NCI-H524 (cell line): ENCODE measurements around the gene SLC28A1.
"Not testable (repeated sequence)": the region's sequence is repeated elsewhere in the genome, so short reads cannot be mapped to it uniquely, and the experiment has no call there.

Experiments
- DNase-seq, 2 experiments: peaks; one replicate each; lab custom pipeline; 2025; lab: John Stamatoyannopoulos, UW

SLC28A1 gene

DNA sequence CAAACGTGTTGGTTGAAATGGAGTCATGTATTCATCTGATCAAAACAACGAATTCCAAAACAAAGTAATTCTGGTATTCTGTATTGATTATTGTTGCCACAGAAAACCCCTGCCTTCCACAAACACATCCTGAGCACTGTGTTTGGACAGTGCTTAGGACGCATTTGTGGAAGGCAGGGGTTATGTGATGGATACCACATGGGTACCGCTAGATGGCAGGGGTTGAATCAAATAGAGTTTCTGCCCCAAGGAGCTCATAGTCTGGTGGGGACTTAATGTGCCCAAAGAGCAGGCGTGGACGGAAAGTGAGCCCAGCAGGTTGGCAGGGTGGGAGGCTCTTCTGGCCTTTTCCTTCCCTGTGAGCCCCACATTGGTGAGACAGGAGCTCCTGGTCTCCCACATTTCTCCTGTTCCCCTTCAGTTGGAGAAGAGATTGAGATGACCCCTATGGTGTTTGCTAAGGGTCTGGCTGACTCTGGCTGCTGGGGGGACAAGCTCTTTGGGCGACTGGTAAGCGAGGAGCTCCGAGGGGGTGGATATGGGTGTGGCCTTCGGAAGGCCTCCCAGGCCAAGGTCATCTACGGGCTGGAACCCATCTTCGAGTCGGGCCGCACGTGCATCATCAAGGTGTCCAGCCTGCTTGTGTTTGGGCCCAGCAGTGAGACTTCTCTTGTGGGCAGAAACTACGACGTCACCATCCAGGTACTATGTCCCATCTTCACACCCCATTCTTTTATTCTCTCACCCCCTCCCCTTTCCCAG lies 22.1 kb upstream of the SLC28A1 start:
- no peak for DNase-seq

DNA sequence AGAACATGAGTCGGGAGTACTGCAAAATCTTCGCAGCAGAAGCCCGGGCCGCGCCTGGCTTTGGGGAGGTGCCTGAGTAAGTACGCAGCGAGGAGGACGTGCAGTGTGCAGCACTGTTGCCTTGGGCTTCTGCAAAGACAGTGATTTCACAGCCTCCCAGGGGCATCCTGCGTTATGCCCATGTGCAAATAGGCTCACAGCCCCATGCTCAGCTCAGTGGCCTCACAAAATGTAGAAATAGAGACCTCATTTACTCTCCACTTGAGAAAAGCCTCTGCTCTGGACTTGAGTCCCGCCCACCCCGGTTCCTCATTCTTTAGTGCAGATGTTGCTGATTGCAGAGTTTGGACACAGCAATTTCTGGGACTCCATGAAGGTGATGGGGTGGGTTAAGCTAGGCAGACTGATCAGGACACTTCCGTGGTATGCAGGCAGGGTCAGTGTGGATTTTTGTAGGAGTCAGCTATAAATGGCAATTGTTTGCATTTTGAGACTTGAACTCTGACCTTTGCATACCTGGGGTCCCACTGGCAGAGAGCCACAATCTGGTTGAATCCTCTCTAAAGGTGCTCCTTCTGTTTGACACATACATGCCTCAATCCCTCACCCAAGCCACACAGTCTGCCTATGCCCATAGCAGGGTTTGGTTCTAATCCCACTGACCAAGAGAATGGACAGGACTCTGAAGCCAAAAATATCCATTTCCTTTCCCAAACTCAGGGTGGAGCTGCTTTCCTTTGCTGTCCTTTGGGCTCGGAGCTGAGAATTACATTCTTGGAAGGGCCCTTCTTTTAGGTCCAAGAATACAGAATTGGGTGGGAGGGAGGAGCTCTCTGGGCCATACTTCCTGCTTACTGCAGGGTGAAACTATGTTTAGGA lies 20.7 kb upstream of the SLC28A1 start:
- DNase-seq, result no peak

DNA sequence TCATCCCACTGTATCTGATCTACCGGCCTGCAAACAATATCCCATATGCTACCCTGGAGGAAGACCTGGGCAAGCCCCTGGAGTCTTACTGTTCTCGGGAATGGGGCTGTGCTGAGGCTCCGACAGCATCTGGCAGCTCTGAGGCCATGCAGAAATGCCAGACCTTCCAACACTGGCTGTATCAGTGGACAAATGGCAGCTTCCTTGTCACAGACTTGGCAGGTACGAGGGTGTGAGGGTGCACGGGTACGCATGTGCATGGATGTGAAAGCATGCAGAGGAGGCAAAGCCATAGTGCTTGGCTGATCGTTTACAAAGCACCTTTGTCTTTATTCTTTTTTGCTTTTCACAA lies 20.0 kb upstream of the SLC28A1 start:
- no peak for DNase-seq

DNA sequence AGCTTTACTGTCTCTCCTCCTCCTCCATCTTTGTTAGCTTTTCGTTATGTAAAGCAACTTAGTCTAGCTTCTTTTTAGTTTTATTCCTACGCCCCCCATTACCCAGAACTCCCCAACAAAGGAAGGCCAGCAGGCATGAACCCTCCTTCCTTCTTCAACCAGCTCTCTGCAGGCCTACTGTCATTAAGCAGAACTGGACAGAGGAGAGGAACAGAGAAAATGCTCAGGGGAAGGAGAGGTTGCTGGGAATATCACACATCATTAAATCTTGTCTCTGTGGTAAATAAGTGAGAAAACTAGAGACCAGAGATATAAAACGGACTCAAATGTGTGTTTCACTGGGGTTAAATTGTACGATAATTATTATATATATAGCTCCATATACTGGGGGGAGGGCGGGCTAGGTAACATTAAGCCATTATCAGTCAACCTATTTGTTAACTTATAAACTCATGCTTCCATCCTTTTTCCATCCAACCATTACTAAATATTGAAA lies 19.3 kb upstream of the SLC28A1 start:
- no peak for DNase-seq

- DNase-seq, result no peak
Observed at GRCh38 chr15:84868037-84868880, 16.2 kb upstream of the SLC28A1 start.

- no peak for DNase-seq
Observed at GRCh38 chr15:84869510-84869909, 15.0 kb upstream of the SLC28A1 start.

DNA sequence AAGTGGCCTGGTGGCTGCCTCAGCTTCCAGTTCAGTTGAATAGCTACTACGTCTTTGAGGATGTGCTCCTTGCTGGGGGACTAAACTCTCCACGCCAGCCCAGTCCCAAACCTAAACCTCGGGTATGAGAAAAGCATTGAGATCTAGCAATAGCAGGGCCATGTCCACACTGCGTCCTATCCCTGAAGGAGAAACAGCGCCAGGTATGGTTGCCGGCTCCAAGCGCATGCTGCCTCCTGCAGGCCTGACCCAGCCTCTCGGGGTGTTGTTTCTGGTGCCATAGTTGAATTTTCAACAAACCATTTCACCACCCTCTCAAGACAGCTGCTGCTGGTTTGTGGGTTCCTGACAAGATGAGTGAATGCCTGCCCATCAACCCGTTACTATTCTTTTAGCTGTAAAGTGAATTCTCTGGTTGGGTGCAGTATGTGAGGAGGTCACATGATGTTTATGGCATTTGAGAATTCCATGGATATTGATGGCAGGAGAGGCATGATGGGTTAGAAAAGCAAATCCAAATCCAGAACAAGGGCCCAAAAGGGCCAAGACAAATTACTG lies 13.0 kb upstream of the SLC28A1 start:
- no peak for DNase-seq

DNA sequence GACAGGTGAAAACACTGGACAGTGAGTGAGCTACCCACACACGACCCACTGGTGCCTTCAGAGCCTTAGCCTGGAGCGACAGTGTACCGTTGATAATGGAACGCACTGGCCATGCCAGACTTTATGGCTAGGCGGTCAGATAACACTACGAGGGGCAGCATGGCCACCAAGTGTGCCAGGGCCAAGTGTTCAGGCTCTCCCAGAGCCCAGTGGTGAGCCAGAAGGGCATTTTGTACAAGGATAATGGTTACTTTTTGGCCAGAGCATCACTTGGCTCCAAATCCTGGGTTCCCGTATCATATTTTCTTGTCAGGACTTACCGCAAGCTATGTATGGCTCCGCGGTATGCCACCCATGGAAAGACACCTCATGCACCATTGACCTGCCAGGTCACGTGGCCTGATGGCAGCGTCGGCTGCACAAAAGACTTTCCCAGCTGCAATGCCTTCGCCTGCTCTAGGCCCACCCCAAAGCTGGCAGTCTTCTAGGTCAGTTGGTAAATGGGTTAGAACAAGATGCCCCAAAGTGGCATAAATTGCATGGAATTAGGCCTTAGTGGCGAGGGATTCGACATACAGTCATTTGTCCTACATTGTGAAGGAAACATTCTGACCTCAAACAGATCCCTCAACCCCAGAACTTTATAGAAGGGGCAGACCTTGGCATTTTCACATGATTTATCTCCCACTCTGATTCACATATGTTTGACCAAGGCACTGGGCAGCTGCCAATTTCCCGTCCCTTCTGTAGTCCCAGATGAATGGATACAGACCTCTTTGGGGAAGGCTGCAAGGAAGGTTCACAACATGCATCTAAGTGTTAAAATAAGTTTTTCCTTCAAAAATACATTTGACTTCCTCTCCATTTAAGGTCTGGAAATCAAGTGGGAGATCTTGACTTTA lies 12.2 kb upstream of the SLC28A1 start:
- DNase-seq, result no peak

- no peak for DNase-seq
Observed at GRCh38 chr15:84873997-84874396, 10.5 kb upstream of the SLC28A1 start.

GRCh38 chr15:84874981-84875699 lies 9.3 kb upstream of the SLC28A1 start:
- no peak for DNase-seq

DNA sequence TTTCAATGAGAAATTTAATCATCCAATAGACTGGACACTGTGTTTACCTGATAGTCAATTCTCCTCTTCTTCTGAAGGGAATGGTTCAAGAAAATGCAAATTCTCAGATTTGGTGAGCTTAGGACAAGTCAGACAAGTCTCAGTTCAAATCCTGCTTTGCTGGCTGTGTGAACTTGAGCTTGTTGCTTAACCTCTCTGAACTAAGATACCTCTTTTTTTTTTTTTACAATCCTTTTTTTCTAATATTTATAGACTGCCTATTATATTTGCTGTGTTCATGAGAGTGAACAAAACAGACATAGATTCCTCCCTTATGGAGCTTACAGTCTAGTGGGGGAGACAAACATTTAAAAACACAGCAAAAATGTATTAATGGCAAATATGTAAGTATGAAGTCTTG lies 8.2 kb upstream of the SLC28A1 start:
- no peak for DNase-seq

- not testable (repeated sequence) for DNase-seq
Observed at GRCh38 chr15:84877701-84878100, 6.8 kb upstream of the SLC28A1 start.

- peak; percentile 43 to 60 for DNase-seq
Observed at GRCh38 chr15:84878504-84878903, 6.0 kb upstream of the SLC28A1 start.

GRCh38 chr15:84879088-84879780 lies 5.2 kb upstream of the SLC28A1 start:
- no peak for DNase-seq

DNA sequence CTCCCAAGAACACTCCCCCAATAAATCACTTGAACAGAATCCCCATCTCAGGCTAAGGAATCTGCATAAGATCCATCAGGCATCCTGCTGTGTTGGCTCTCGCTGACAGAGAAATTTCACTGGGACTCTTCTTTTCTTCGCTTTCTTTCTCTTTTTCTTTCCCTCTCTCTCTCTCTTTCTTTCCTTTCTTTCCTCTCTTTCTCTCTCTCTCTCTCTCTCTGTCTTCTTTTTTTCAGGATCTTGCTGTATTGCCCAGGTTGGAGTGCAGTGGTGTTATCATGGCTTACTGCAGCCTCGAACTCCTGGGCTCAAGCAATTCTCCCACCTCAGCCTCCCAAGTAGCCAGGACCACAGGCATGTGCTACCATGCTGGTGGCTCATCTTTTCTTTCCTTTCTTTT lies 4.5 kb upstream of the SLC28A1 start:
- DNase-seq, result no peak

DNA sequence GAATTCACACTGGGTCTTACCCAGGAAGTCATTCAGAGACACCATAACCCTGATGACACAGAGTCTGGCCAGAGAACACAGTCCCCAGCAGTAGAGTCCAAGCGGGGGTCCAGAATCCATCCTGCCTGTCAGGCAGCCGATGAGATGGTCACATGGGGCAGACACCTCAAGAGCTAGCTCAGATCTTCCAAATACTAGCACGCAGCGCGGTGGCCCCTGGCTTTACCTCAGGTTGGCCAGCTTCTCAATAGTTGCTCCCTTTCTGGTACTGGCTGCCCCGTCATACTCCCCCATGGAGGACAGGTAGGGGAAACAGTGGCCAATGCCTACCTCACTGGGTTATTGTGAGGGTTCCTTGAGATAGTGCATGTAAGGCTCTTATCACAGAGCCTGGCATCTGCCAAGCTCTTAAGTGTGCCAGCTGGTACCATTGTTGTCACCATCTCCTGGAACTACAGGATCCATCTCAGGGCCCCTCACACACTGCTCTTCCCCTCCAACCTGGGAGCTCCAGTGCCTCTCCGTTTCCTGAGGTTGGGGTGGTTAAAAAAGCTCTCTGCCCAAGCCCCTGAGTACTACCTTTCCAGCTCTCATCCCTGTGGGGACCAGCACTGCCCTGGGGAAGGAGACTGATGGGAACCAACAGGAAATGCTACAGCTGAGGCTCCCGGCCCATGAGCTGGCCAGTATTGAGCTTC lies 3.5 kb upstream of the SLC28A1 start:
- DNase-seq, result peak in 1 of 2 experiments; percentile 7

DNA sequence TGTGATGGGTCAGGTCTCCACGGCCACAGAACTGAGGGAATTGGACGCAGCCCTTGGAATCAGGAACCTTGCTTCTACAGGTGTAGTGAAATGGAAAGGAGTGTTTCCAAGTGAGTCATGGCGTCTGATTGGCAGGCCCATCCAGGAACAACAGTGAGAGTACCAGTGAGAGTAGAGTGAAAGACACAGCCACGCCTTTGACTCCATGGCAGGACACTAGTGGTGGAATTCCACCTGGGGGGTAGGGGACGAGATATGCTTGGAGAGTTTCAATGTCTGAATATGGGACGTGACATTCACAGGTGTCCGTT lies 3.0 kb upstream of the SLC28A1 start:
- no peak for DNase-seq

- no peak for DNase-seq
Observed at GRCh38 chr15:84883466-84883865, 996 bp upstream of the SLC28A1 start.

GRCh38 chr15:84885801-84886200 lies 1.3 kb downstream of the SLC28A1 start:
- no peak for DNase-seq
